KBM-7 (cell line): ENCODE measurements around the gene HDX.
"Not testable (repeated sequence)": the region's sequence is repeated elsewhere in the genome, so short reads cannot be mapped to it uniquely, and the experiment has no call there.

Experiments
- DNase-seq: peaks from one replicate; pipeline ENCODE4 v3.0.0-alpha.2; 2015
- in situ Hi-C: fragments of 300-500 bp; cut with MboI; formaldehyde crosslinking; loops from 2 replicates; pipeline ENCODE4 v1.14.3; 2020; ENCODE audit warnings: low sequenced_read_pairs, low pct_unique_long_range_greater_than_20kb, mixed read lengths

HDX gene

GRCh38 chrX:84501798-84502628, at the start of gene HDX:
HDX (minus strand) TSS chrX:84502453; CDS start chrX:84475397, 27,056 bp downstream.
- in situ Hi-C loops: no loop called here
- DNase-seq: no peak

- in situ Hi-C loops, DNase-seq: not testable (repeated sequence)
These were observed 39.1 kb upstream of the HDX start for GRCh38 chrX:84541315-84541714.

- in situ Hi-C loops, DNase-seq: not testable (repeated sequence)
These were observed 35.4 kb upstream of the HDX start for GRCh38 chrX:84537627-84538026.

GRCh38 chrX:84488426-84488825, 13.8 kb downstream of the HDX start:
- no peak for DNase-seq
- in situ Hi-C loops: no loop called here

- no peak for DNase-seq
- in situ Hi-C loops: no loop called here
These were observed 14.6 kb downstream of the HDX start for GRCh38 chrX:84487365-84488353.

GRCh38 chrX:84479086-84479485, 23.2 kb downstream of the HDX start:
- in situ Hi-C loops: no loop called here
- no peak for DNase-seq

- in situ Hi-C loops: no loop called here
- DNase-seq: no peak
These were observed 25.1 kb downstream of the HDX start for GRCh38 chrX:84477114-84477513.

GRCh38 chrX:84475596-84475995, 26.7 kb downstream of the HDX start:
- in situ Hi-C loops: no loop called here
- DNase-seq: no peak

GRCh38 chrX:84475101-84475500, 27.2 kb downstream of the HDX start:
- DNase-seq: no peak
- in situ Hi-C loops: no loop called here

- no peak for DNase-seq
- in situ Hi-C loops: no loop called here
These were observed 33.0 kb downstream of the HDX start for GRCh38 chrX:84469226-84469625.

- DNase-seq: no peak
- in situ Hi-C loops: no loop called here
These were observed 34.4 kb downstream of the HDX start for GRCh38 chrX:84467898-84468297.

- DNase-seq: no peak
- in situ Hi-C loops: no loop called here
These were observed 48.7 kb downstream of the HDX start for GRCh38 chrX:84453351-84454246.

GRCh38 chrX:84441143-84441542, 61.1 kb downstream of the HDX start:
- DNase-seq: no peak
- in situ Hi-C loops: no loop called here

GRCh38 chrX:84415140-84415539, 87.1 kb downstream of the HDX start:
- DNase-seq: peak; percentile 9
- in situ Hi-C loops: no loop called here

- DNase-seq: no peak
- in situ Hi-C loops: no loop called here
These were observed 138.6 kb downstream of the HDX start for GRCh38 chrX:84363663-84364062.

- no peak for DNase-seq
- in situ Hi-C loops: no loop called here
These were observed 139.2 kb downstream of the HDX start for GRCh38 chrX:84363051-84363450.

GRCh38 chrX:84362184-84362838, 139.9 kb downstream of the HDX start:
- no peak for DNase-seq
- in situ Hi-C loops: no loop called here

GRCh38 chrX:84358271-84358670, 144.0 kb downstream of the HDX start:
- DNase-seq: no peak
- in situ Hi-C loops: no loop called here

- in situ Hi-C loops: no loop called here
- no peak for DNase-seq
These were observed 145.0 kb downstream of the HDX start for GRCh38 chrX:84357296-84357695.
